Globus pallidus (tissue), 1 donor: ENCODE data around the gene RHBDF1.

Source experiments
- DNase-seq: peaks from one replicate; pipeline ENCODE4 v3.0.0-alpha.2; 2015; ENCODE audit warnings: low spot score

Gene RHBDF1

GRCh38 chr16:74747-75334 lies 2.4 kb upstream of the RHBDF1 start:
- no peak for DNase-seq

GRCh38 chr16:74051-74746 lies 1.8 kb upstream of the RHBDF1 start:
- DNase-seq, result no peak

- no peak for DNase-seq
These were observed 660 bp downstream of the RHBDF1 start for GRCh38 chr16:71540-72401.

DNA sequence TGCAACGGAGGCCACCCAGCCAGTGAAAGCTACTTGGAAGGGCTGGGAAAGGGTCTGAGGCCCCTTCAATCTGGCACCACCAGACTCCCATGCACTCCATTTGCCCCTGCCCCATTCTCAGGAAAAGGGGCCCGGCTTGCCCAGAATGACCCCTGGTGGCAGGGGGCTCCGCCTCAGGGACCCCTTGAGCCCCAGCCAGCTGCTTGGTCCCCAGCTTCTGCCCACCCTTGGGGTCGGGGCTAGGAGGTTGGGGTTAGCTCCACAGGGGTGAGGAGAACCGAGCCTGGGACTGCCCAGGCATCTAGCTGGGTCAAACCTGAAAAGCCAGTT lies 1.3 kb downstream of the RHBDF1 start:
- no peak for DNase-seq

- no peak for DNase-seq
These were observed 3.2 kb downstream of the RHBDF1 start for GRCh38 chr16:69181-69580.

GRCh38 chr16:67884-68789 lies 4.3 kb downstream of the RHBDF1 start:
- DNase-seq, result no peak

DNA sequence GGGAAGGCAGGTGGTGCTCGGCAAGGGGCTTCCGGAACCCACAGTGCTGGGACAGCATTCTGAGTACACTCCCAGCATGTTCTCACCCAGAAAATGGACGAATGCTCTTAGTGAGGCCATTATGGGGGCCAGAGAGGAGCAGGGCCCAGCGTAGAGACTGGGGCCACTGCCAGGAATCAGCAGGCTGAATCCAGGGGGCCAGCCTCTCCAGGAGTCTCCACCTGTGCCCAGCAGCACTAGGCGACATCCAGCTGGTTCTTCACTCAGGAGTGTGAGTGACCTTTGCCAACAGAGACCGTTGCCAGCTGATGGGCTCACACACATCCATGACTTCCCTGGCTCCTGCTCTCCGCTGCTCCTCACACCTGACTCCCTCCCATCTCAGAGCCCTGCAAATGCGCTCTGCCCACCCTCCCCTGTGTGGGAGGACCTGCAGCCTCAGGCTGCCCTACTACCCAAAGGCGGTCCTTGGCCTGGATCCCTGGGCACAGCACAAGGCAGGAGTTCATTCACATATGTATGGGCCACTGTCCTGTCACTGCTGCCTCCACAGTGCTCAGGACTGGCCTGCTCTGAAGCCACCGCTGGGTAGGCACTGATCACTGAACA lies 5.1 kb downstream of the RHBDF1 start:
- DNase-seq, result no peak

GRCh38 chr16:66309-67182 lies 5.9 kb downstream of the RHBDF1 start:
- DNase-seq, result no peak

DNA sequence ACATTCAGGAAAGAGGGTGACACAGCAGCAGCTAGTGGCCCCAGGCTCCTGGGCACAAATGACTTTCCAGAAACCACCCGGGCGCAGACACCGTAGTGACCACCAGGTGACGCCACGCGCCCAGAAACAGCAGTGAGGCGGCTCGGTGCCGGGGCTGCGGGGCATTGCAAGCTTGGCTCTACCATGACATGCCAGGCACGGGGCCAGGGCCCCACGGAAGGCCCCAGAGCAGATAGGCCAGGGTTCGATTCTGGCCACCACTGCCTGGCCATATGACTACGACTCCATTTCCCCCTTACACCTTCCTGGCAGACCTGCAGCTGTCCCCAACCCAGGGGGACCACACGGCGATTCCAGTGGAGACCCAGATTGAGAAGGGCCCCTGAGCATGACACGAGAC lies 6.7 kb downstream of the RHBDF1 start:
- DNase-seq, result peak; percentile 76

- no peak for DNase-seq
These were observed 7.5 kb downstream of the RHBDF1 start for GRCh38 chr16:64914-65255.

DNA sequence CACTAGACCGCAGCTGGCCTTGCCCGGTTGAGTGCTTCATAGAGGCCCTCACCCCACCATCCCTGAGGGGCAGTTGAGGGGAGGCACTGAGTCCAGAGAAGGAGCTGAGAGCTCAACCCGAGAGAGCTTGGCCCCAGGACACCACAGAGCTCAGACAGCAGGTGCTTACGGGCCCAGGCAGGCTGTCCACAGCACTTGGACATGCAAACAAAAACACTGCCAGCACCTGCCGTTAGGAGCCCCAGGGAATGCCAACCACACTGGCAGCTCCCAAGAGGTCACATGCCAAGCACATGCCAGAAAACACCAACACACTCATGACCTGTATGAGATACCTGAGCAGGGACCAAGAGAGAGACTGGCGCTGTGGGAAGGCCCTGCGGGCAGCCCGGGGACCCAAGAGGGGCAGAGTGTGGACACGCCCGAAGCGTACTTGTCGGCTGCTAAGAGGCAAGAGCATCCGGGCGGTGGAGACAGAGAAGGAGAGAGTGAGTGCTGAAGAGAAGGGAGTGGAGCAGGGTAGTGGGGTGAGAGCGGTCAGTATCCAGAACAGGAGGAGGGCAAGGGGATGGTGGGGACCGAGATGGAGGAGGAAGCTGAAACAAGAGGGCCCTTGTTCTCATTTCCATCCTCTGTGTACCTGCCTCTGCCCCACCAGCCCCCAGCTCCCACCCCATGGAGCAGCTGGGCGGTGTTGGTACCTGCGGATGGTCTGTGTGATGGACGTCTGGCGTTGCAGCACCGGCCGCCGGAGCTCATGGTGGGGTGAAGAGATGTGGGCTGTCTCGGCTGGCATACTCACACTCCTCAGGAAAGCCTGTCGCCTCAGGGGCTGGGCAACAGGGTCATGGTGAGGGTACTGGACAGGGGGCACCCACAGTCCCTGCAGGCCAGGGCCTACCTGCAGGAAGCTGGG lies 8.2 kb downstream of the RHBDF1 start:
- no peak for DNase-seq

DNA sequence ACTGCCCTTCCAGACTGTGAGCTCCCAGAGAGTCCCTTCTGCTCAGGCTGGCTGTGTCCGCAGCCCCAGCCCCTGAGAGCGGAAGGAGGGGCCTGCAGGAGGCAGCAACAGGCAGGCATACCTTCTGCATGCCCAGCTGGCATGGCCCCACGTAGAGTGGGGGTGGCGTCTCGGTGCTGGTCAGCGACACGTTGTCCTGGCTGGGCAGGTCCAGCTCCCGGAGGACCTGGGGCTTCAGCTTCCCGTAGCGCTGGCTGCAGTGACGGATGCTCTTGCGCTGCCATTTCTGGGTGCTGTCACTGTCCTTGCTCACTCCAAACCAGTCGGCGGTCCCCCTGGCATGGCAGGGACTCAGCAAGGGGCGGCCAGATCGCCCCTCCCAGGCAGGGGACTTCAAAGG lies 9.0 kb downstream of the RHBDF1 start:
- DNase-seq, result no peak

- DNase-seq, result no peak
These were observed 9.5 kb downstream of the RHBDF1 start for GRCh38 chr16:62968-63391.

DNA sequence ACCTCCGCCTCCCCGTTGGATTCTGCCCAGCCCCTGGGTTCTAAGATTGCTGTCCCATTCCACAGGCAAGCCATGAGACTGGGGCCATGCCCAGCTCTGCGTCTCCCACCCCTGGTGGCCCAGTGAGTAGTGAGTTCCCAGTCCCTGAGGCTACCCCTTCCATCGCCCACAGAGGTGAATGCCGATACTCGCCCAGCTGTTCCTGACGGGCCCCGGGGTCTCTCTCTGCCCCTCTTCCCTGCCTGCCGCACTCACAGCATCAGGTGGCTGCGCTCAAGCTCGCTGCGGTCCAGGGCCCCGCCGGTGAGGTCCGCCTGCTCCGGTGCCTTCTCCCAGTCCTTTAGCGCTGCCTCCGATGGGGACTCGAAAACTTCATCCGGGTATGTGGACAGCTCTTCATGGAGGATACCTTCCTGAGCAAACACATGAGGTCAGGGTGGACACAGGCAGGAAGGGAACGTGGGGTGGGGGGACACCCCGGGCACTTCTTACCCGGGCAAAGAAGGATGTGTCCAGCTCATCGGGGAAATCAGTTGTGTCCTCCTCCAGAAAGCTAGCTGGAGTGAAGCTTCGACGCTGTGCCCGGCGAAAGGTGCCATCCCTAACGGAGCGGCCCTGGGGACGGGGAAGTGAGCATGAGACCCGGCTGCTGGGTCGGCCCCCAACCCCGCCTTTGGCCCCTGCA lies 10.0 kb downstream of the RHBDF1 start:
- no peak for DNase-seq

DNA sequence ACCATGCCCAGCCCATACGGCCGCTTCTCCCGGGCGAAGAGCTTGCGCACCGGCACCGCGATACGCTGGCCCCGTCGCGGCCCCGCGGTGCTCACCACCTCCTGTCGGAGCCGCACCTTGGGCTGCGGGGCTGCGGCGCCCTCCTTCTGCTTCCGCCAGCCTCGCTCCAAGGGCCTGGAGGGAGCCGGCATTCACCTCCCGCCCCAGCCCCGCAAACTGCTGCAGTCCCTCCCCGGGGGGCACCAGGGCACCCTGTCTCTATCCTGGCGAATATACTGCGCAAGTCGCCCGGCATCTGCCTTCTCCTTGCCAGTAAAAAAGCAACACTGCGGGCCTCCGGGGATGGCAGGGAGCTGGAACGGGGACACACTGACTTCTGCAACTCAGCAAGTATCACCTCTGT lies 10.6 kb downstream of the RHBDF1 start:
- DNase-seq, result no peak

DNA sequence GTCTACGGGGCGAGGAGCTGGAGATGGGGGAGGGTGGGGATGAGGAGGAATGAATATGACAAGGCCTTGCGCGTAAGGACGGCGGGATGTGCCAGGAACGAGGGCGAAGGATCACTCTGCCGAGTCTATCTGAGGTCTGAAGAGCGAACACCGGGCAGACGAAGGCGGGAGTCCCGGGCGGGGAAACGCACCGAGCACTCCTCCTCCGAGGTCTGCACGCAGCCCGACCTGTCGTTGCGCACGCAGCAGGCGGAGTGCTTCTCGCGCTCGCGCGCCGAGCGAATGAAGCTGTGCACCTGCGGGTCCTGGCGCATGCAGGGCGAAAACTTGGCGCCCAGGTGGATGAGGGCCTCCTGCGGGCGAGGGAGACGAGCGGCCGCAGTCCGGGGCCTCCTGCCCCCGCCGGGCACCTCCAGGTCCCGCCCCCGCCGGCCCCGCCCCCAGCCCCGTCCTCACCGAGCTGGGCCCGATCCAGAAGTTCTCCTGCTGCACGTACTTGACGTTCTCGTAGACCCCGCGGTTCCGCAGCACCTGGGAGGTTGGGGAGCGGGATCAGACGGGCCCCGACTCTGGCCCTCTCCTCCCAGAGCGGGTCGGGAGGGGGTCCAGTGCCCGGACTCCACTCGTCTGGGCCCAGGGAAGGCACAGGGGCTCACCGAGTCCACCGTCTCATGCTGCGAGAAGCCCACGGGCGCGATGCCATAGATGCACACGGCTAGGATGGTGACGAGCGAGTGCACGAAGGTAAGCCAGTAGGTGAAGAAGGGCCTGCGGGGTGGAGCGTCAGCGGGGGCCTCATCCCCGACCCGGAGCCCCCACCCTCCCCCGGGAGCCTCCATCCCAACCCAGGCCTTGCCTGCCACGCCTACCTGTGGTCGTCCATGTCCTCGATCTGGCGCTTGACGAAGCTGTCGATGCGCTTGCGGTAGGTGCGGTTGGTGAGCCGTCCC lies 11.2 kb downstream of the RHBDF1 start:
- DNase-seq, result no peak

DNA sequence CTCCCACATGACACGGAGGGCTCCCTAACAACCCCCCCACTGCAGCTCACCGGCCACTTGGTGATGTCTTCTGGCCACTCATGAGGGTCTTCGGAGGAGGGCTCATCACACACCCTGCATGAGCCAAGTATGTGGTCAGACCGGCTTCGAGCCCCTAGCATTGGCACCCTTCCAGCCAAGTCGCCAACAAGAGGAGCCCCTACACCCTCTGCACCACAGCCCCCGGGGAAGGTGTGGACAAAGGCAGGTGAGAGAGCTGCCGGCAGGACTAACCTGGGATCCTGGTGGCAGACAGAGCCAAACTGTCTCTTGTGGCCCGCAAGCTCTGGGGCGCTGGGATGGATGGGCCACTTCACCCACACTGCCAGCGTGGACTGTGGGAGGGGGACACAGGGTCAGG lies 12.3 kb downstream of the RHBDF1 start:
- DNase-seq, result no peak

DNA sequence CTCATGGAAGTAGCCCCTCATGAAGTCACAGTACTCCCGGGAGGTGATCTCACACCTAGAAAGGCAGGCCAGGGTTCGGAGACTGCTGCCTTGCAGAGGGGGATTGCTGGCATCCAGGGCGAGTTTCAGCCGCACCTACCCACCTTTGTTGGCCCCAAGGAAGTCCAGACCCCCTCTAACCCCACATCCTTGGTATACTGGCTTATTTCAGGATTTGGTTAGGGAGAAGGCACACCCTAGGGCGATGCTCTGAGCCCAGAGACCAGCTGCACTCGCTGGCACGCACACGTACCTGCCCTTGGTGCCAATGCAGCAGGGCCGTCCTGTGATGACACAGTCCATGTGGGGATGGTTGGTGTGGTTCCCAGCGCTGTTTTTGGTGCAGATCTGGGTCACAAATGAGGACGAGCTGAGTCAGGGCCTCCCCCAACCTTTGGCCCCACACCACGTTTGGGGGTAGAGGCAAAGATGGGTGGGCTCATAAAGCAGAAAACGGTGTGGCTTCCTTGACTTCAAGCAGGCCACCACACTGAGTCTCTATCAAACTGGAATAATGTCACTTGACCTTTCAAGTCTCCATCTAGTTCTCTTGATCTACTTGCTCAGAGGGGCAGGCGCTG lies 12.9 kb downstream of the RHBDF1 start:
- DNase-seq, result no peak
